Pulmonary artery endothelial cell (primary cell): ENCODE data around the gene RNU7-1. TPM values are rescaled to one million over a fixed set of nuclear protein-coding genes. Genes with fewer than 3 reads are reported as not detected.

Experiments used
- DNase-seq: peaks from one replicate; pipeline ENCODE4 v3.0.0-alpha.2; 2011; ENCODE audit warnings: low read depth, low spot score
- total RNA-seq: library from RNA; depleted of rRNA; stranded (reverse); fragments of >200 nt; gene quantifications from 2 replicates; pipeline ENCODE4 v1.2.3, GENCODE V29; 2014

The RNU7-1 gene
- total RNA-seq, 1 donor from 2014 or later = not detected

DNA sequence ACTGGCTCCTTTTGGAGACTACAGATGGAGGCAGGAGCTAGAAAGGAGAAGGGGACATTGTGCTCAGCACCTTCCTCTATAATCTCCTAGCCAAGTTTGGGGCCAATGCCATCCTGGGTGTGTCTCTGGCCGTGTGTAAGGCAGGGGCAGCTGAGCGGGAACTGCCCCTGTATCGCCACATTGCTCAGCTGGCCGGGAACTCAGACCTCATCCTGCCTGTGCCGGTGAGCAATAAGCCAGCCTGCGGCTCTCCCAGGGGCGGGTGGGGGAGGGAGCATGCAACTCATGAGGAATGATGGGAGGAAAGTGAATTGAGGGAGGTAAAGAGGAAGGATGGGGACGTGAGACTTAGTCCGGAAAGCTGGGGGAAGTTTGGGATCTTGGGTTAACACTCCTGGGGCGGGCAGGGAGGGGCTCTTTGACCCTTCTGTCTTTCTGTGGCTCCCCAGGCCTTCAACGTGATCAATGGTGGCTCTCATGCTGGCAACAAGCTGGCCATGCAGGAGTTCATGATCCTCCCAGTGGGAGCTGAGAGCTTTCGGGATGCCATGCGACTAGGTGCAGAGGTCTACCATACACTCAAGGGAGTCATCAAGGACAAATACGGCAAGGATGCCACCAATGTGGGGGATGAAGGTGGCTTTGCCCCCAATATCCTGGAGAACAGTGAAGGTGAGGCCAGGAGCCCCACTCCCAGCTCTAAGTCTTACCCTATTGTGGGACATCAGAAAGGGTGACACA, 26.0 kb upstream of the RNU7-1 start:
- DNase-seq = no peak

GRCh38 chr12:6919588-6919987, 24.0 kb upstream of the RNU7-1 start:
- DNase-seq = no peak

DNA sequence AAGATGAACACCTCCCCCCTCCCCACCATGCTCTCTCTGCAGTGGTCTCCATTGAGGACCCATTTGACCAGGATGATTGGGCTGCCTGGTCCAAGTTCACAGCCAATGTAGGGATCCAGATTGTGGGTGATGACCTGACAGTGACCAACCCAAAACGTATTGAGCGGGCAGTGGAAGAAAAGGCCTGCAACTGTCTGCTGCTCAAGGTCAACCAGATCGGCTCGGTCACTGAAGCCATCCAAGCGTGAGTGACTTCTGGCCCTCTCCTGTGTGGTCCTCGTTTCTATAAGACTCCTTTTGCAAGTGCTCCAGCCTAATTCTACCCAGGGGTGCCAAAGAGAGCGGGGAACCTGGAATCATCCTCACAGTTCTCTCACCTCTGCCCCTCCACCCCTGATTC, 22.1 kb upstream of the RNU7-1 start:
- DNase-seq = no peak

GRCh38 chr12:6921996-6922946, 21.3 kb upstream of the RNU7-1 start:
- no peak for DNase-seq

DNA sequence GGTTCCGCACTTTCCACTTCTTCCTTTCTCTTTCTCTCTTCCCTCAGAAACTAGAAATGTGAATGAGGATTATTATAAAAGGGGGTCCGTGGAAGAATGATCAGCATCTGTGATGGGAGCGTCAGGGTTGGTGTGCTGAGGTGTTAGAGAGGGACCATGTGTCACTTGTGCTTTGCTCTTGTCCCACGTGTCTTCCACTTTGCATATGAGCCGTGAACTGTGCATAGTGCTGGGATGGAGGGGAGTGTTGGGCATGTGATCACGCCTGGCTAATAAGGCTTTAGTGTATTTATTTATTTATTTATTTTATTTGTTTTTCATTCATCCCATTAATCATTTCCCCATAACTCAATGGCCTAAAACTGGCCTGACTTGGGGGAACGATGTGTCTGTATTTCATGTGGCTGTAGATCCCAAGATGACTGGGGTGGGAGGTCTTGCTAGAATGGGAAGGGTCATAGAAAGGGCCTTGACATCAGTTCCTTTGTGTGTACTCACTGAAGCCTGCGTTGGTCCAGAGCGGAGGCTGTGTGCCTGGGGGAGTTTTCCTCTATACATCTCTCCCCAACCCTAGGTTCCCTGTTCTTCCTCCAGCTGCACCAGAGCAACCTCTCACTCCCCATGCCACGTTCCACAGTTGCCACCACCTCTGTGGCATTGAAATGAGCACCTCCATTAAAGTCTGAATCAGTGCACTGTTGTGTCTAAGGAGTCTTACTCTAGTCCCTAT, 20.4 kb upstream of the RNU7-1 start:
- DNase-seq = no peak

GRCh38 chr12:6923851-6924250, 19.8 kb upstream of the RNU7-1 start:
- DNase-seq = no peak

- DNase-seq = no peak
Measured at GRCh38 chr12:6925239-6925539, 18.4 kb upstream of the RNU7-1 start.

DNA sequence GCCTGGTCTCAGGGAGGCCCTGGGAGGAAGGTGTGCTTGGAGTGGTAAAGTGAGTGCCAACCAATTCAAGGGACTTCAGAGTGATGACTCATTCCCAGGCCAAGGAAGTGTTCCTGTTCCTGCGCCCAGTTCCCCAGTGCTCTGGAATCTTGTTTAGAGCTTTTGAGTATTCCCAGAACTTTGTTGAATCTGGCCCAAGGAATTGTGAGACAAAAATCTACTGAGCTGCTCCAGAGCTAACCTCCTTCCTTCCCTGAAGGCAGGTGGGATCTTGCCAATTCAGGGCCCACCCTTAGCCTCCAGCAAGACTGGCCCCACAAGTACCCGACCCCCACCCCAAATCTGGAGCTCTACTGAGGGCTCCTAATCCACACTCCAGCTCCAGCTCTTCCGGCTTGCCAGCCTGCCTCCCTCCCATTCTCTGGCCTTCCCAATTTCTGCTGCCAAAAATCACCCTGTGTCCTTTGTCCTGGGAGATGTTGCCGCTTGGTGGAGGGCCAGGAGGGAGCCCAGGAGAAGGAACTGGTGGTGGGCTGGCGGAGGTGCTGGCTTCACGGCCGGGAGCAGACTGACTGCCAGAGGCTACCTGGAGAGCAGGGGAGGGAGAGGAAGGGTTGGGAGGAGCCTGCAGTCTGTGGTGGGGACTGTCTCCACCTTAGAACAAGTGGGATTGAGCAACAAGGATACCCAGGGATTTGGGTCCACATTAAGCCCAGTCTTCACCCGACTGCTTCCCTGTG, 17.9 kb upstream of the RNU7-1 start:
- no peak for DNase-seq

DNA sequence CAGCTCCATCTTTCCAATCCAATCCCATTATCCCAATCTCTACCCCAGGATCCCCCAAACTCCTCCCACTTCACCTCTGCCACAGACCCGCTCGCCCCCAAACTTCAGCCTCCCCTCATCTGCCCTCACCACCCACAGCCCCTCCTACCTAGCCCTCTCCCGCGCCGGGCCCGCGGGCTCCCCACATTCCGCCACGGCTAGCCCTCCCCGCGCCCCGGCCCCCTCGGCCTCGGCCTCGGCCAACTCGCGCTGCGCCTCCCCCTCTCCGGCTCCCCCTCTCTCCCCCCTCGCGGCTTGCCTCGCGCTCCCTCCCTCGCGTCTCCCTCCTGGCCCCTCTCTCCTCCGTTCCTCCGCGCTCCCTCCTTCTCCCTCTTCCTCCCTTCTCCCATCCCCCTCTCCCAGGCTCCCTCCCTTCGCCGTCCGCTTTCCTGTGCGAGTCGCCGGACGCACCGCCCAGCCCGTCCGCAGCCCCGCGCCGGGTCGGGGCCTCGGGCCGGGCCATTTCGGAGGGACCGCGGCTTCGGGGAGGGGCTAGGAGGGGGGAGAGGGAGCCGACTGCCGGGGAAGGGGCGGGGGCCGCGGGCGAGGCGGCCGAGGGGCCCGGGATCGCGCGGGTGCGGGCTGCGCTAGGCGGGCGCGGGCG, 16.1 kb upstream of the RNU7-1 start, which contains the start of gene ATN1:
TSS of gene ATN1 (plus strand) at position 581 of the 643 bp plus-strand sequence. CDS start 6,043 bp downstream, outside the sequence.
- no peak for DNase-seq

- no peak for DNase-seq
Measured at GRCh38 chr12:6928022-6928702, 15.5 kb upstream of the RNU7-1 start.

DNA sequence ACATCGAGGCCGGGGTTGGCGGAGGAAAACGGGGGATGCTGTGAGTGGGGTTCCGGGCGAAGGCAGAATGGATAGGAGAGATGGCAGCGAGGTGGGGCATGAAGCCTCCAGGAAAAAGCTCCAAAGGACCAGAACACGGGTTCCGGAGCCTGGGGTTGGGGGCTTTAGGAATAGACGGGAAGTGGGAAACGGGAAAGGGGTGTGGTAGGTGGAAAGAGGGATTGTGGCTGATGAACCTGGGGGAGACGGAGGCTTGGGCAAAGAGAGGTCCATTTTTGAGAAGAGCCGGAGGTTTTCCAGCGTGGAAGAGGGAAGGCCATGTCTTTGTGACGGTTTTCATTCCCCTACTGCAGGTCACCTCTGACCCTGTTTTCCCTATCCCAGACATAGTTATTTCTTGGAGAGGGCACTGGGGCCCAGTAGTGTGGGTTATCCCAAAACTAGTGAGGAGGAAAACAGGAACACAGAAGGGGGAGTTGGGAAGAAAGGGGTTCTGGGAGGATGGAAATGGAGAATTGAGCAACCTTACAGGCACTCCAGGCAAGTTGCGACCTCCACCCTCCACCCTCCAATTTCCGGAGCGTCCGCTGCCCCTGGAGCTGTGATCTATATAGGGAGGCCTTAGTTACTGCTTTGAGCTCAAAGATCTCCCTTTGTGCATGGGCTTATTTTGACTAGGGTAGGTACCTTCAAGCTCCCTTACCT, 14.8 kb upstream of the RNU7-1 start:
- DNase-seq = no peak

DNA sequence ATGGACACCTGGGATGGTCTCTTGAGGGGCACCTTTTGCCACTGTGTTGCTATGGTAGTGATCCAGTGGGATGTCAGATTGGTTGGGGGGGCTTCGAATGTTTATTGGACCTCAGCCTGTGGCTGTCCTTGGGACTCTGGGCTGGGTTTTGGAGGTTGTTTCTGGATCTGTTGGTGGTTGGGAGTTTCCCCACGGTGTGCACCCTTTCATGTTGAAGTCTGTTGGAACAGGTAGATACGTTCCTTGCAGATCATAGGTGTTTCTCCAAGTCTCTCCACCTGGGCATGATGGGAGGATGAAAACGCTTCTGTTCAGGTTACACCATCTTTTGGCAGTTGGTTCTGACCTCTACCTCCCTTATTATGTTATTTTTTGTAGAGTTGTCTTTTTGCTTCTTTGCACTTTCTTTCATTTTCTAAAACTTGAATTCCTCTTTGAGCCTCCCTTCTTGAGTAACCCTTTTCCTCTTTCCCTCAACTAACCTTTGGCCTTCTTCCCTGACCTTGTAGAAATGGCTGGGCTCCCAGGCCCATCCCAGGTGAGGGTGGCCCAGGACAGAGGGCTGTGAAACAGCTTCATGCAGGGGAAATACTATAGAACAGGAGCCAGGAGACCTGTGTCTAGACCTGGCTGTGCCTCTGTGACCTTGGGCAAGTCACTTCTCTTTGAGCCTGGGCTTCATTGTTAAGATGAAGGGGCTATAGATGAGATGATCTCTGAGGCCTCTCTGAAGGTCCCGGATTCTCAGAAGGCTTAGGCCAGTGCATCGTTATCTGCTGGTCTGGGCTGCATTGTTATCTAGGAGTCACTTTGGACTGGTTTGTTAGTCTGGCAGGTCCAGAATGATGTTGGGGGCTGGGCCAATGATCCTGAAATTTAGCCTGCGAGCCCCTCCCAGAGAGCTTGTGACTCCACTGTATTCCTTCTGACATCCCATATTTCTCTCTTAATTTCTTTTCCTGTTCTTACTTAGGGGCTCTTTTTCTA, 13.9 kb upstream of the RNU7-1 start:
- DNase-seq = no peak

DNA sequence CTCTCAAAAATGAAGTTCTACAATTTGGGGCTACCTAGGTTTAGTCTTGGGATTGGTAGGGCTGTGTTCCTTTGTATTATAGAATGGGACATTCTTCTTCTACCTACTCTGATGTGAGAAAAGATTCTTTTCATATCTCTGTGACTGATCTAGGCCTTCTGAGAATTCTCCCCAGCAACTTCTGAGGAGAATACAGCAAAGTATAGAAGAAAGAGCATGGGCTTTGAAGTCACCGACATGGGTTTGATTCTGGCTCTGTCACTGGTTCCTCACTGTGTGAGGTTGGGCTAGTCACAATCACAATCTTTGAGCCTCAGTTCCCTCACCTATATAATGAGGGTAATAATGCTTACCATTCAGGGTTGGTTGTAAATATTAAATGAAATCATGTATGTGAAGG, 10.8 kb upstream of the RNU7-1 start:
- DNase-seq = no peak

DNA sequence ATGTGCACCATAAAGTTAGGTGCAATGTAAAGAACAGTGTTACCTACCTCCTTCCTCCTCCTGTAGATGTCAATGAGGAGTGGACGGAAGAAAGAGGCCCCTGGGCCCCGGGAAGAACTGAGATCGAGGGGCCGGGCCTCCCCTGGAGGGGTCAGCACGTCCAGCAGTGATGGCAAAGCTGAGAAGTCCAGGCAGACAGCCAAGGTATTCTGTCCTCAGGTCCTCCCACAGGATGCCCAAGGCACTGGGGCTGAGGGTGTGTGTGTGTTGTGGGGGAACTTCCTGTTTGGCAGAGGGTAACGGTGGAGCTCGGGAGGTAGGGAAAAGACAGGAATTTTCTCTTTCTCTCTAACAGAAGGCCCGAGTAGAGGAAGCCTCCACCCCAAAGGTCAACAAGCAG, 9.5 kb upstream of the RNU7-1 start:
- DNase-seq = no peak

GRCh38 chr12:6935371-6936193, 8.0 kb upstream of the RNU7-1 start:
- DNase-seq = no peak

- DNase-seq = no peak
Measured at GRCh38 chr12:6936194-6936635, 7.4 kb upstream of the RNU7-1 start.
